OCI-LY3 (cell line): ENCODE results near the gene GPR15LG.

Experiments
- H2AFZ ChIP-seq: fragments of 200-600, 300-600 bp; shearing (Covaris generic); 2 replicates; pipeline ENCODE4 v1.6.0; 2014; ENCODE audit warnings: antibody characterized with exemption, low read depth, low read length
- H3K27ac ChIP-seq: fragments of 200-600, 300-600 bp; sonication (generic); 2 replicates; pipeline ENCODE4 v1.5.1; 2014; ENCODE audit warnings: mild to moderate bottlenecking, low read length, moderate library complexity, mixed read lengths
- H3K27me3 ChIP-seq: fragments of 200-600, 300-600 bp; sonication (generic); 2 replicates; pipeline ENCODE4 v1.6.1; 2014; ENCODE audit warnings: low read depth, low read length, mixed read lengths
- H3K36me3 ChIP-seq: fragments of 200-600, 300-600 bp; sonication (generic); replicated peaks from 2 replicates; pipeline ENCODE3; 2014; ENCODE audit warnings: low read depth, low read length, mixed read lengths
- H3K4me1 ChIP-seq: fragments of 300-600, 200-600 bp; sonication (generic); 2 replicates; pipeline ENCODE4 v1.6.1; 2014; ENCODE audit warnings: low read length, mixed read lengths
- H3K4me2 ChIP-seq: fragments of 200-600, 300-600 bp; sonication (generic); 2 replicates; pipeline ENCODE4 v1.6.1; 2014; ENCODE audit warnings: low read length, mixed read lengths
- H3K4me3 ChIP-seq: fragments of 300-600, 200-600 bp; sonication (generic); 2 replicates; pipeline ENCODE4 v1.5.1; 2014; ENCODE audit warnings: antibody characterized with exemption, mild to moderate bottlenecking, low read length, moderate library complexity
- H3K79me2 ChIP-seq: fragments of 300-600, 200-600 bp; shearing (Covaris generic); 2 replicates; pipeline ENCODE4 v1.6.1; 2014; ENCODE audit warnings: mild to moderate bottlenecking, low read length, mixed read lengths
- H3K9ac ChIP-seq: fragments of 300-600, 200-600 bp; shearing (Covaris generic); 2 replicates; pipeline ENCODE4 v1.6.0; 2014; ENCODE audit warnings: mild to moderate bottlenecking, low read length, moderate library complexity
- H3K9me3 ChIP-seq: fragments of 200-600, 300-600 bp; shearing (Covaris generic); 2 replicates; pipeline ENCODE4 v1.6.1; 2014; ENCODE audit warnings: low read length, mixed read lengths; ENCODE audit not compliant: insufficient read depth
- H4K20me1 ChIP-seq: fragments of 200-600, 300-600 bp; sonication (generic); 2 replicates; pipeline ENCODE4 v1.6.1; 2016; ENCODE audit warnings: low read length, mixed read lengths; ENCODE audit not compliant: insufficient read depth
- CTCF ChIP-seq: fragments of 200-600, 300-600 bp; sonication (generic); IDR thresholded peaks from 2 replicates; pipeline ENCODE4 v1.5.1; 2014; ENCODE audit warnings: antibody characterized with exemption, low read length, low read depth
- EZH2phosphoT487 ChIP-seq: fragments of 200-600 bp; shearing (Covaris generic); IDR thresholded peaks from 2 replicates; pipeline ENCODE4 v1.6.1; 2018; ENCODE audit warnings: antibody characterized with exemption, mixed run types, low read depth

GPR15LG gene

GRCh38 chr10:84158550-84158949 lies 15.1 kb upstream of the GPR15LG start:
- H3K79me2 ChIP-seq = peaks cover 95% of the 10 kb centered on the region
- no peak overlapping the region for H3K27ac ChIP-seq
- no peaks in the 10 kb centered on the region for H3K9me3 ChIP-seq
- no peak overlapping the region for H2AFZ ChIP-seq
- H3K36me3 ChIP-seq = peaks cover 36% of the 10 kb centered on the region
- TF ChIP-seq EZH2phosphoT487 (no peak), CTCF (no peak)
- H4K20me1 ChIP-seq = peaks cover 36% of the 10 kb centered on the region
- H3K9ac ChIP-seq = no peak overlapping the region
- no peak overlapping the region for H3K4me2 ChIP-seq
- peaks cover 2% of the 10 kb centered on the region for H3K4me1 ChIP-seq
- no peaks in the 10 kb centered on the region for H3K27me3 ChIP-seq
- no peak overlapping the region for H3K4me3 ChIP-seq

- Histone ChIP-seq H3K9ac (no peak overlapping the region), H3K4me2 (no peak overlapping the region), H4K20me1 (peaks cover 41% of the 10 kb centered on the region), H3K27ac (no peak overlapping the region), H3K36me3 (peaks cover 36% of the 10 kb centered on the region), H3K27me3 (no peaks in the 10 kb centered on the region), H3K79me2 (peaks cover 95% of the 10 kb centered on the region), H3K4me3 (no peak overlapping the region), H2AFZ (no peak overlapping the region), H3K4me1 (peaks cover 9% of the 10 kb centered on the region), H3K9me3 (no peaks in the 10 kb centered on the region)
- TF ChIP-seq EZH2phosphoT487 = no peak
- no peak for TF ChIP-seq CTCF
These were observed 14.4 kb upstream of the GPR15LG start for GRCh38 chr10:84159076-84159685.

DNA sequence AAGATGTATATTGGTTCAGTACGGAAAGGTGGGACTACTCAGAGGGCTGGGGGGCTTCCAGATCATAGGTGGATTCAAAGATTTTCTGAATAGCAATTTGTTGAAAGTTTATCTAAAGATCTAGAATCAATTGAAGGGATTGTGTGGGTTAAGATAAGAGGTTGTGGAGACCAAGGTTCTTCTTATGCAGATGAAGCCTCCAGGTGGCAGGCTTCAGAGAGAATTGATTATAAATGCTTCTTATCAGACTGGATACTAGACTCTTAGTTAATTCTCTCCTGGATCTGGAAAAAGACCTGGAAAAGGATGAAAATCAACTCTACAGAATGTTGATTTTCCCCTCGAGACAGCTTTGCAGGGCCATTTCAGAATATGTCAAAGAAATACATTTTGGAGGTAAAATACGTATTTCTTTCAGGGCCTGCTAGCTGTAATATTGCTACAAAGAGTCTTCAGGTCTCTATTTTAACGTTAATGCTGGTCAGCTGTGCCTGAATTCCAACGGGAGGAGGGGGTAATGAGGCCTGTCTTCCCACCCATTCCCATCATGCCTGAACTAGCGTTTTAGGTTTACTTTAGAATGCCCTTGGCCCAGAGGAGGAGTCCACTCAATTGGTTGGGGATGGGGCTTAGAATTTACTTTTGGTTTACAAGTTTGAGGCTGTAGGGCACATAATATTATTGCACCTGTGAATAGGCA lies 12.8 kb upstream of the GPR15LG start:
- no peak overlapping the region for H3K4me2 ChIP-seq
- peaks cover 97% of the 10 kb centered on the region for H3K79me2 ChIP-seq
- H4K20me1 ChIP-seq = peaks cover 57% of the 10 kb centered on the region
- H3K27me3 ChIP-seq = no peaks in the 10 kb centered on the region
- H3K27ac ChIP-seq = peak overlapping the region; percentile 14; the same call in 1 of the 2 replicates
- no peak overlapping the region for H3K9ac ChIP-seq
- no peaks in the 10 kb centered on the region for H3K9me3 ChIP-seq
- no peak overlapping the region for H2AFZ ChIP-seq
- H3K36me3 ChIP-seq = peaks cover 44% of the 10 kb centered on the region
- no peak overlapping the region for H3K4me3 ChIP-seq
- TF ChIP-seq CTCF (peak; percentile 21; the same call in 1 of the 2 replicates), EZH2phosphoT487 (no peak)
- peaks cover 25% of the 10 kb centered on the region for H3K4me1 ChIP-seq

DNA sequence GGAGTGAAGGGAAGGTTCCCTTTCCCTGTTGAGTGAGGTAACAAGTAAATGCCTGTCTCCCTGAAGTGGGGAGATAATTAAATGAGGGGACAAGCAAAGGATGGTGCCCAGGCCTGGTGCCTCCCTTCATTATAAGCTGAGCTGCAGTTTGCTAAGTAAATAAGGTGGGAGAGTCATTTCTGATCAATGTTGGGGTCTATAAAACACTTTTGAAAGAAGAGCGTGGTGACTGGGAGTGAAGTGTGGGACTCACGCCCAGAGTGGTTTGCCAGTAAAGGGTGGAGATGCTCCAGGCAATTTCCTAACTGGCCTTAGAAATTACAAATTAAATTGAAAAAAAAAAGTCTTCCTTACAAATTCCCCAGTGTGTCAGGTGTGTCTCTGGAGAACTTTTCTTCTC lies 9.6 kb upstream of the GPR15LG start:
- peaks cover 58% of the 10 kb centered on the region for H4K20me1 ChIP-seq
- H3K4me2 ChIP-seq = peak overlapping the region; percentile 12; the same call in 1 of the 2 replicates
- H3K27me3 ChIP-seq = no peaks in the 10 kb centered on the region
- peaks cover 36% of the 10 kb centered on the region for H3K36me3 ChIP-seq
- peaks cover 98% of the 10 kb centered on the region for H3K79me2 ChIP-seq
- H3K9me3 ChIP-seq = no peaks in the 10 kb centered on the region
- peaks cover 54% of the 10 kb centered on the region for H3K4me1 ChIP-seq
- no peak overlapping the region for H2AFZ ChIP-seq
- H3K4me3 ChIP-seq = no peak overlapping the region
- no peak overlapping the region for H3K9ac ChIP-seq
- TF ChIP-seq CTCF (no peak), EZH2phosphoT487 (no peak)
- H3K27ac ChIP-seq = peak overlapping the region; percentile 10
